GM12892 (cell line): Measurements from ENCODE around the gene MARCHF5. TPM values are rescaled to one million over a fixed set of nuclear protein-coding genes. Genes with fewer than 3 reads are reported as not detected.

ENCODE experiments used
- DNase-seq: peaks from one replicate; pipeline ENCODE4 v3.0.0; 2011; ENCODE audit not compliant: insufficient read length
- FAIRE-seq: peaks from 2 replicates; lab custom pipeline; 2011; peaks lifted over from hg19 to GRCh38; lab: Jason Lieb, UNC
- POLR2A ChIP-seq: IDR thresholded peaks from 2 replicates; pipeline ENCODE4 v1.6.1; 2011; ENCODE audit warnings: low read depth, low read length, control low read depth
- POLR2AphosphoS5 ChIP-seq: IDR thresholded peaks from 2 replicates; pipeline ENCODE4 v1.6.1; 2011; ENCODE audit warnings: low read depth, low read length, control low read depth
- TAF1 ChIP-seq: IDR thresholded peaks from 2 replicates; pipeline ENCODE4 v1.6.1; 2011; ENCODE audit warnings: low read depth, mild to moderate bottlenecking, control low read depth, low read length, borderline replicate concordance
- polyA plus RNA-seq: library from polyadenylated mRNA; unstranded; fragments of >200 nt; gene quantifications from one replicate; pipeline ENCODE4 v1.2.1, GENCODE V29; 2012; ENCODE audit warnings: missing spikeins, inconsistent platforms; ENCODE audit not compliant: missing spikeins

The MARCHF5 gene
- polyA plus RNA-seq = 25.5 TPM

GRCh38 chr10:92290837-92291615, at the start of gene MARCHF5, which contains the start of gene CPEB3:
Gene MARCHF5 (plus strand): TSS chr10:92291167. CDS start chr10:92291495, 328 bp downstream.
Gene CPEB3 (minus strand): TSS chr10:92291078. CDS start chr10:92240350, 50,728 bp downstream.
- DNase-seq (peak; percentile 81), FAIRE-seq (peak; percentile 100)
- no peak for TF ChIP-seq POLR2AphosphoS5
- no peak for TF ChIP-seq TAF1
- TF ChIP-seq POLR2A = peak; percentile 59; the same call in 1 of the 2 replicates

DNA sequence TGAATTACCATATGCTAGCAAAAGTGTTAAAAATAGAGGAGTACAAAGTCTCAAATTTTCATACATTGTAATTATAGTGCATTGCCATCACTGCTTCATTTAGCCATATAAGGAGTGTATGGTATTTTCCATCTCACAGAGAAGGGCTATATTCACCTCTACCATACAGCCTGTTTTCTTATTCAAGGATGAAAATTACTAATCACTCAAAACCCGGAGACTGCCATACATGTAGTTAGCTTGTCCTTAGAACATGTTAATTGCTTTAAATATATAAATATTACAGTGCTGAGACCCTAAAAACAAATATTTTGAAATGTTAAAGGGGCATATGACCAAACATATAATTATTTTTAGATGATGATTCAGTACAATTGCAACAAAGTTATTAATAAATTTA, 49.5 kb upstream of the MARCHF5 start:
- FAIRE-seq = no peak

DNA sequence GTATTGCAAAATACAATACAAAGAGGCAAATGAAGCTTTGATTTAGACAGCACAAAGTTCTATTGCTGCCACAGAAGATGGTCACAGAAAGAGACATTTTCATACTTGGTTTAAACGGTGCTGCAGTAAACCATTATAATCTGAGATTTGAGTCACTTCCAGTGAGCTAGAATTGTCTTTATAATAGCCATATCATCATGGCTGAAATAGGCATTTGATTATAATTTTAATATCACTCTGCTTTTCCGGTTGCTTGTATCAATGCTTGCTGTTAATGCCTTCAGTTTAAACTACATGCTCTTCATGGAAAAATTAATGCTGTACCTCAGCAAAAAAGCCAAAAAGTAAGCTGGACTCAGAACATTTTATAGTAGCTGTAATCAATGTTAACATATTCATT, 48.6 kb upstream of the MARCHF5 start:
- FAIRE-seq = peak; percentile 58

More for the DNA sequence above, 49.5 kb upstream of the MARCHF5 start:
- no peak for DNase-seq
- no peak for TF ChIP-seq POLR2A

DNA sequence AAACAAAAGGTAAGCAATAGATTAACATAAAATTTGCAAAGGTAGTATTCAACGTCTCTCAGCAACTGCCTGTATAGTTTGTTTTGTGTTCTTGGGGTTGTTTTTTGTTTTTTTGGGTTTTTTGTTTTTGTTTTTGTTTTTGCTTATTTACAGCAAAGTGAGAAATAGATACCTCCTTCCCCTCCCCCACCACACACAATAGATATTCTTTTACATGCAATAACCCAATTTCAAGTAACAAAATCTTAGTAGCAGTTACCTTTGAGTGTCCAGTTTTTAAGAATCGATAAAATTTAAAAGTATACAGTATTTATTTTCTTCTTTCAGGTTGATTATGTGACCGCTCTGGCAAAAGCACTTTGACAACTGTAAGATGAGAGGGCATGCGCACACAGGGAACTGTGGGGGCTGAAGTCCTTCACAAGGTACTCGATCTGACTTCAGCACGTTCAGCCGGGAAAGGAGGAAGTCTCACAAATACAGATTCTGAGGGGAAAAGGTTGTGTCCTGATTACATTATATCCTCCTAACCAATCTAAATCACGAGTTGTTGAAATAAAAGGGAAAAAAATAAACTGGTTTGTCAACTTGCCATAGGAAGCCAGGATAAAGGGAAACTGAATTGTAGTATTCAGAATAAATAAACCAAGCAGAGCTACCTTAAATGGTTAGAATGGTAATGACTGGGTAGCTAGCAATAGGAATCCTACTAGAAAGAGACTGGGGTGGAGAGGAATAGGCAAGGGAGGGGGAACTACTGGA, 47.9 kb upstream of the MARCHF5 start:
- FAIRE-seq = peak; percentile 90
- DNase-seq = no peak
- TF ChIP-seq POLR2A = no peak
- TF ChIP-seq TAF1 = no peak
- no peak for TF ChIP-seq POLR2AphosphoS5

More for the DNA sequence above, 48.6 kb upstream of the MARCHF5 start:
- TF ChIP-seq TAF1 (no peak), POLR2AphosphoS5 (no peak), POLR2A (no peak)
- no peak for DNase-seq

DNA sequence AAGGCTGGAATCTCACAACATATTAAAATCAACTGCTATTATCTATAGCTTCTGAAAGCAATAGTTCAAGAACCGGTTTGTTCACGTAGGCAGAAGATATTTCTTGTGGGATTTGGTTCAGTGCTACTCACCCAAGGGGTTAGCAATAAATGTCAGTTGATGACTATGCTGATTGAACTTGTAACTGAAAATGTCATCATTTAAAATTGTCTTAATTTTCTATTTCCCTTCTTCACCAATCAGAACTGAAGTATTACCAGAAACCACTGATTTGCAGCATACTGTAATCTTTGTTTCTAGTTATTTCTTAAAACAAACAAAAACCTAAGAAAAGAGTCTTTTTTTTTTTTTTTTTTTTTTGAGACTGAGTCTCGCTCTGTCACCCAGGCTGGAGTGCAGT, 46.2 kb upstream of the MARCHF5 start:
- no peak for TF ChIP-seq TAF1
- TF ChIP-seq POLR2A = no peak
- TF ChIP-seq POLR2AphosphoS5 = no peak
- DNase-seq (no peak), FAIRE-seq (no peak)

DNA sequence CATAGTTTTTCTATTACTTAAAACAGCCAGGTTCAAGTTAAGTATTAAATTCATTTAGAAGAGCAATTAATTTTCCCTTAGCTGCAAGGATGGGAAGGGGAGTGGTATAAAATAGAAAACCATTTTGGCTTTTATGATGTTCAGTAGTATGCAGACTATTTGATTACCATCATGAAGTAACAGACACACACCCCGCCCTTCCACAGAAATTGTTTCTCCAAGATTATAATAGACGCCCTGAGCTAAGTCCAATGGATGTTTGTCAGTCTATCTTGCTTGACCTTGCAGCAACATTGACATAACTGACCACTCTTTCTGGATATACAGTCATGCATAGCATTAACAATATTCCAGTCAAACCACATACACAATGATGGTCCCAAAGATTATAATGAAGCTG, 42.4 kb upstream of the MARCHF5 start:
- no peak for FAIRE-seq
- TF ChIP-seq POLR2A (no peak), POLR2AphosphoS5 (no peak)

DNA sequence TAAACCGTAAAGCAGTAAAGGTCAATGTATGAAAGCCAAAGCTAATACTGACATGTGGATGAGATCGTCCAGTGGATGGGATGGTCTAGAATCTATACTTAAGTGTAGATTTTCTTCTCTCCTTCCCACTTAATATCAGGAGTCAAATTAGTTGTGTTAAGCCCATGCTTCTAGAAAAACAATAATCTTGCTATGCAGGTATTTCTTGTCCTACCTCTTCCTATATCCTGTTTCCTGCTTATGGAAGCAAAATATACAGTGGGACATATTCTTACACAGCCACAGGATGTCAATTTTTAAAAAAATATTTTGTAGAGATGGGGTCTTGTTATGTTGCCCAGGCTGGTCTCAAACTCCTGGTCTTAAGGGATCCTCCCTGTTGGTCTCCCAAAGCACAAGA, 27.6 kb upstream of the MARCHF5 start:
- TF ChIP-seq POLR2A (no peak), TAF1 (no peak), POLR2AphosphoS5 (no peak)
- DNase-seq (no peak), FAIRE-seq (no peak)

More for the DNA sequence above, 42.4 kb upstream of the MARCHF5 start:
- DNase-seq = no peak

DNA sequence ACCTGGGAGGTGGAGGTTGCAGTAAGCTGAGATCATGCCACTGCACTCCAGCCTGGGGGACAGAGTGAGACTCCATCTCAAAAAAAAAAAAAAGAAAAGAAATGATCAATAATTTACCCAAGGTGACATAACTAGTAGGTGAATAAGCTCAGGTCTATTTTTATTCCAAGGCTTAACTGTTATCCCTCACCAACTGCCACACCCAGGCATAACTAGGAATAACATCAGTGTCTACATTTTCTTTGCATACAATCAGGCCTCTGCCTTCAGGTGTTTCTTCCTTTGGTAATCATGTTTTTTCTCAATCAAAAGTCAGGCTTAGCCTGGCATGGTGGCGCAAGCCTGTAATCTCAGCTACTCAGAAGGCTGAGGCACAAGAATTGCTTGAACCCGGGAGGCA, 26.7 kb upstream of the MARCHF5 start:
- TF ChIP-seq POLR2A (no peak), POLR2AphosphoS5 (no peak), TAF1 (no peak)

DNA sequence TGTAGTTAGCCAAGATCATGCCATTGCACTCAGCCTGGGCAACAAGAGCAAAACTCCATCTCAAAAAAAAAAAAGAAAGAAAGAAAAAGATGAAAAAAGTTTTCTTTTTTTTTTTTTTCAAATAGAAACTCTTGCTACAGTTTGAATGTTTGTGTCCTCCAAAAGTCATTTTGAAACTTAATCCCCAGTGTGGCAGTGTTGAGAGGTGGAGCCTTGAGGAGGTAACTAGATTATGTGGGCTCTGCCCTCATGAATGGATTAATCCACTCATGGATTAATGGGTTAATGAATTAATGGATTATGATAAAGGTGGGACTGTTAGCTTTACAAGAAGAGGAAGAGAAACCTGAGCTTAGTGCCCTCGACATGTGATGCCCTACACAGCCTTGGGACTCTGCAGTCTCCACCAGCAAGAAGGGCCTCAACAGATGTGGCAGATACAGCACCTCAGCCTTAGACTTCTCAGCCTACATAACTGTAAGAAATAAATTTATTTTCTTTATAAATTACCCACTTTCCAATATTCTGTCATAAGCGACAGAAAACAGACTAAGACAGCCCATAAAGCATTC, 25.2 kb upstream of the MARCHF5 start:
- DNase-seq = no peak
- no peak for TF ChIP-seq TAF1
- TF ChIP-seq POLR2A = no peak
- TF ChIP-seq POLR2AphosphoS5 = no peak
- no peak for FAIRE-seq

More for the DNA sequence above, 26.7 kb upstream of the MARCHF5 start:
- FAIRE-seq = no peak
- no peak for DNase-seq

DNA sequence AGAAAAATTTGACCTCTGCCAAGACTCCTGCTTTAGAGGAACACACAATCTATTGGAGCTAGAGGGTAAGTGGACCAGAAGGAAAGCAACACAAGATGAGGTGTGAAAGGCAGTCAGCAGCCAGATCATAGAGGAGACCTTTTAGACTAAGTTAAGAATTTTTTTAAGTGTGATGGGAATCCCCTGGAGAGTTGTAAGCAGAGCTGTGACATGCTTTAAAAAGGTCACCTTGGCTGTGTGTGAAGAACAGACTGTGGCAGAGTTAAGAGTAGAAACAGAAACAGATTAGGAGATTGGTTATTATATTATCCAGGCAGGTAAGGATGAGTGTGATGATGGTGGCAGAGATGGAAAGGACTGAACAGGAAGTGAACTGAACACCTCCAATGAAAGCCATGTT, 23.6 kb upstream of the MARCHF5 start:
- TF ChIP-seq POLR2AphosphoS5 = no peak
- TF ChIP-seq POLR2A = no peak
- no peak for TF ChIP-seq TAF1
- FAIRE-seq = peak; percentile 69
- DNase-seq = no peak

DNA sequence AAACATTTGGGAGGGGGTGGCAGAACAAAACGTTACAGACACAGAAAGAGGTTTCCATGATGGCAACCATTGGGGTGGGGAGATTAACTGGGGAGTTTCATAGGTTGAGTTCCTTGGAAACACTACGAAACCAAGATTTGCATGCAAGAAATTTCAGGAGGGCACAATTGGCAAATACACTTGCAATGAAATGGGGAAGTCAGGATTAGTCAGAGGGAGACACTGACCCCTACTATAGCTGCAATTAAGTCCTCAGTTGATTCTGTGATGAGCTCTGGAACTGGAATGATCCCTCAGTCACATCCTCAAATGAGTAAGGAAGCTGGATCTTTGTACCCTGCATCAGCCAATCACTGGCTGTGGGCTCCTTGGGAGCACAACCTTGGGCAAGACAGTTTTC, 22.2 kb upstream of the MARCHF5 start:
- TF ChIP-seq TAF1 (no peak), POLR2AphosphoS5 (no peak)
- FAIRE-seq (peak; percentile 5), DNase-seq (no peak)
